Measurements from ENCODE around the gene TECR. TPM values are rescaled to one million over a fixed set of nuclear protein-coding genes. Genes with fewer than 3 reads are reported as not detected.

TECR gene
- total and polyA plus RNA-seq, 2 of the 13 experiments (the other 11 are each of a cell fraction or from before 2014, with no cell fraction given) = 54.9 to 121 TPM

GRCh38 chr19:14517840-14518505, 11.4 kb upstream of the TECR start, which contains the start of gene DNAJB1 (continued):
- no peak for TF ChIP-seq MLX (CRISPR knock-in tag; IDR thresholded peaks at IDR 0.05)
- TF ChIP-seq HMG20B (CRISPR knock-in tag; conservative IDR thresholded peaks at IDR 0.05) = 0 out of 2 replicates have a peak, but pooled peaks have one; percentile 12
- TF ChIP-seq ZNF879 (CRISPR knock-in tag; IDR thresholded peaks at IDR 0.05) = no peak
- no peak for TF ChIP-seq SNAPC5 (CRISPR knock-in tag; IDR thresholded peaks at IDR 0.05; ENCODE audit: borderline replicate concordance)
- 0 out of 2 replicates have a peak, but pooled peaks have one; percentile 70 for TF ChIP-seq ZNF530 (CRISPR knock-in tag; IDR thresholded peaks at IDR 0.05; ENCODE audit: low read depth)
- no peak; the same call in 1 of the 2 replicates for TF ChIP-seq DNMT3B (CRISPR knock-in tag; conservative IDR thresholded peaks at IDR 0.05)
- no peak for TF ChIP-seq NFIC (IDR thresholded peaks at IDR 0.05; ENCODE audit: low read length)
- TF ChIP-seq JUNB (CRISPR knock-in tag; IDR thresholded peaks at IDR 0.05; ENCODE audit: borderline replicate concordance) = no peak
- 0 out of 2 replicates have a peak, but pooled peaks have one; percentile 50 for TF ChIP-seq BRD4 (CRISPR knock-in tag; IDR thresholded peaks at IDR 0.05)
- TF ChIP-seq ZNF580 (CRISPR knock-in tag; IDR thresholded peaks at IDR 0.05; ENCODE audit: borderline replicate concordance, low read depth) = no peak; the same call in 1 of the 2 replicates
- TF ChIP-seq, protein P1, sequence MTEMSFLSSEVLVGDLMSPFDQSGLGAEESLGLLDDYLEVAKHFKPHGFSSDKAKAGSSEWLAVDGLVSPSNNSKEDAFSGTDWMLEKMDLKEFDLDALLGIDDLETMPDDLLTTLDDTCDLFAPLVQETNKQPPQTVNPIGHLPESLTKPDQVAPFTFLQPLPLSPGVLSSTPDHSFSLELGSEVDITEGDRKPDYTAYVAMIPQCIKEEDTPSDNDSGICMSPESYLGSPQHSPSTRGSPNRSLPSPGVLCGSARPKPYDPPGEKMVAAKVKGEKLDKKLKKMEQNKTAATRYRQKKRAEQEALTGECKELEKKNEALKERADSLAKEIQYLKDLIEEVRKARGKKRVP (CRISPR knock-in tag; IDR thresholded peaks at IDR 0.05) = no peak
- 0 out of 2 replicates have a peak, but pooled peaks have one; percentile 66 for TF ChIP-seq ZNF468 (CRISPR knock-in tag; IDR thresholded peaks at IDR 0.05)
- no peak for TF ChIP-seq USF2 (IDR thresholded peaks at IDR 0.05; ENCODE audit: low read depth, low read length)
- TF ChIP-seq USF2 (CRISPR knock-in tag; IDR thresholded peaks at IDR 0.05; ENCODE audit: borderline replicate concordance) = no peak
- no peak for TF ChIP-seq MAFF (IDR thresholded peaks at IDR 0.05; ENCODE audit: low read depth, low read length)
- TF ChIP-seq, protein P2, sequence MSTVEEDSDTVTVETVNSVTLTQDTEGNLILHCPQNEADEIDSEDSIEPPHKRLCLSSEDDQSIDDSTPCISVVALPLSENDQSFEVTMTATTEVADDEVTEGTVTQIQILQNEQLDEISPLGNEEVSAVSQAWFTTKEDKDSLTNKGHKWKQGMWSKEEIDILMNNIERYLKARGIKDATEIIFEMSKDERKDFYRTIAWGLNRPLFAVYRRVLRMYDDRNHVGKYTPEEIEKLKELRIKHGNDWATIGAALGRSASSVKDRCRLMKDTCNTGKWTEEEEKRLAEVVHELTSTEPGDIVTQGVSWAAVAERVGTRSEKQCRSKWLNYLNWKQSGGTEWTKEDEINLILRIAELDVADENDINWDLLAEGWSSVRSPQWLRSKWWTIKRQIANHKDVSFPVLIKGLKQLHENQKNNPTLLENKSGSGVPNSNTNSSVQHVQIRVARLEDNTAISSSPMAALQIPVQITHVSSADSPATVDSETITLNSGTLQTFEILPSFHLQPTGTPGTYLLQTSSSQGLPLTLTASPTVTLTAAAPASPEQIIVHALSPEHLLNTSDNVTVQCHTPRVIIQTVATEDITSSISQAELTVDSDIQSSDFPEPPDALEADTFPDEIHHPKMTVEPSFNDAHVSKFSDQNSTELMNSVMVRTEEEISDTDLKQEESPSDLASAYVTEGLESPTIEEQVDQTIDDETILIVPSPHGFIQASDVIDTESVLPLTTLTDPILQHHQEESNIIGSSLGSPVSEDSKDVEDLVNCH (CRISPR knock-in tag; IDR thresholded peaks at IDR 0.05) = no peak
- no peak for TF ChIP-seq CEBPG (CRISPR knock-in tag; IDR thresholded peaks at IDR 0.05)
- peak; percentile 82; the same call in 1 of the 2 replicates for TF ChIP-seq GABPB1 (CRISPR knock-in tag; IDR thresholded peaks at IDR 0.05)
- TF ChIP-seq KDM4B (CRISPR knock-in tag; IDR thresholded peaks at IDR 0.05) = no peak; the same call in 1 of the 2 replicates
- no peak for TF ChIP-seq ZNF17 (CRISPR knock-in tag; IDR thresholded peaks at IDR 0.05)
- no peak for TF ChIP-seq U2AF2 (IDR thresholded peaks at IDR 0.05; ENCODE audit: low read depth, low read length)
- TF ChIP-seq ZNF431 (CRISPR knock-in tag; IDR thresholded peaks at IDR 0.05; ENCODE audit: borderline replicate concordance, low read depth) = peak; percentile 57; the same call in 1 of the 2 replicates
- no peak for TF ChIP-seq NFRKB (IDR thresholded peaks at IDR 0.05)
- peak; percentile 60 for TF ChIP-seq ZMYM4 (CRISPR knock-in tag; IDR thresholded peaks at IDR 0.05)
- TF ChIP-seq ZNF441 (CRISPR knock-in tag; IDR thresholded peaks at IDR 0.05; ENCODE audit: borderline replicate concordance) = peak; percentile 44; the same call in 1 of the 2 replicates
